GM23338 (cell line): ENCODE results near the gene COL26A1. TPM values are rescaled to one million over a fixed set of nuclear protein-coding genes. Genes with fewer than 3 reads are reported as not detected.

Experiments
- ATAC-seq: fragments of 200-7000 bp; cut with Tn5 transposase; 3 replicates; pipeline ENCODE4 v1.9.1; 2020
- DNase-seq: peaks from one replicate; pipeline ENCODE4 v3.0.0-alpha.2; 2015; ENCODE audit warnings: low spot score
- H2AFZ ChIP-seq: fragments of 200-600 bp; sonication (generic); 2 replicates; pipeline ENCODE4 v1.8.0; 2016; ENCODE audit warnings: antibody characterized with exemption, mild to moderate bottlenecking, moderate library complexity
- H3F3A ChIP-seq: fragments of 200-600 bp; sonication (generic); replicated peaks from 2 replicates; pipeline ENCODE4 v1.8.0; 2017; ENCODE audit warnings: antibody characterized with exemption, mixed run types, low read depth
- H3K27ac ChIP-seq: fragments of 200-600 bp; sonication (generic); 2 replicates; pipeline ENCODE4 v1.6.1; 2016; ENCODE audit warnings: low read depth
- H3K27me3 ChIP-seq: fragments of 200-600 bp; sonication (generic); 2 replicates; pipeline ENCODE4 v1.8.0; 2016; ENCODE audit warnings: mild to moderate bottlenecking, mixed run types, moderate library complexity; ENCODE audit not compliant: insufficient read depth
- H3K36me3 ChIP-seq: fragments of 200-600 bp; sonication (generic); 2 replicates; pipeline ENCODE4 v1.8.0; 2016; ENCODE audit warnings: mild to moderate bottlenecking; ENCODE audit not compliant: insufficient read depth
- H3K4me1 ChIP-seq: fragments of 200-600 bp; sonication (generic); 2 replicates; pipeline ENCODE4 v1.8.0; 2016; ENCODE audit warnings: mild to moderate bottlenecking, moderate library complexity; ENCODE audit not compliant: insufficient read depth
- H3K4me2 ChIP-seq: fragments of 200-600 bp; sonication (generic); 2 replicates; pipeline ENCODE4 v1.7.1; 2017; ENCODE audit warnings: mixed run types
- H3K4me3 ChIP-seq: fragments of 200-600 bp; sonication (generic); 2 replicates; pipeline ENCODE4 v1.6.1; 2016; ENCODE audit warnings: mixed run types
- H3K79me2 ChIP-seq: fragments of 200-600 bp; sonication (generic); replicated peaks from 2 replicates; pipeline ENCODE4 v1.8.0; 2017; ENCODE audit warnings: mild to moderate bottlenecking; ENCODE audit not compliant: insufficient read depth
- H3K9me2 ChIP-seq: fragments of 200-600 bp; sonication (generic); 2 replicates; pipeline ENCODE4 v1.8.0; 2017; ENCODE audit not compliant: insufficient read depth
- H4K20me1 ChIP-seq: fragments of 200-600 bp; sonication (generic); replicated peaks from 2 replicates; pipeline ENCODE4 v1.8.0; 2017; ENCODE audit warnings: mild to moderate bottlenecking; ENCODE audit not compliant: insufficient read depth
- H3K27ac Mint-ChIP-seq: 2 replicates; pipeline ENCODE4 v1.8.0; 2020; ENCODE audit warnings: inconsistent platforms, mild to moderate bottlenecking, moderate library complexity, mixed read lengths
- H3K27me3 Mint-ChIP-seq: 3 replicates; pipeline ENCODE4 v1.8.0; 2022; ENCODE audit warnings: low read depth, mild to moderate bottlenecking, moderate library complexity, mixed read lengths, inconsistent platforms; ENCODE audit not compliant: insufficient read depth, poor library complexity
- H3K36me3 Mint-ChIP-seq: 3 replicates; pipeline ENCODE4 v1.8.0; 2021; ENCODE audit warnings: low read depth, mild to moderate bottlenecking, inconsistent platforms, moderate library complexity, mixed read lengths
- H3K4me1 Mint-ChIP-seq: 3 replicates; pipeline ENCODE4 v1.8.0; 2020; ENCODE audit warnings: mild to moderate bottlenecking, inconsistent platforms, mixed read lengths
- H3K4me3 Mint-ChIP-seq: 3 replicates; pipeline ENCODE4 v1.8.0; 2021; ENCODE audit warnings: moderate library complexity, mild to moderate bottlenecking, inconsistent platforms, mixed read lengths
- H3K9me3 Mint-ChIP-seq: 3 replicates; pipeline ENCODE4 v1.8.0; 2020; ENCODE audit warnings: moderate library complexity, mild to moderate bottlenecking, inconsistent platforms, mixed read lengths
- CREB1 ChIP-seq: fragments of 250-450 bp; sonication (Bioruptor Pico); IDR thresholded peaks from 2 replicates; pipeline ENCODE4 v1.5.0; 2020; ENCODE audit warnings: low read depth, mild to moderate bottlenecking, moderate library complexity
- CTCF ChIP-seq, 2 experiments: fragments of 200-600 bp in 1 of 2; sonication (generic) in 1 of 2; conservative IDR thresholded peaks; 2 replicates each; pipeline versions ENCODE4 v1.5.1 to v1.6.1; 2016 to 2017; ENCODE audit warnings: antibody characterized with exemption in 2 of 2, low read depth in 2 of 2, mild to moderate bottlenecking in 2 of 2, moderate library complexity in 1 of 2
- JUNB ChIP-seq: IDR thresholded peaks from one replicate; pipeline ENCODE4 v1.6.1; 2016; ENCODE audit warnings: antibody characterized with exemption; ENCODE audit not compliant: unreplicated experiment
- NANOG ChIP-seq: IDR thresholded peaks from 2 replicates; pipeline ENCODE4 v1.6.1; 2016; ENCODE audit warnings: antibody characterized with exemption, borderline replicate concordance
- POLR2AphosphoS5 ChIP-seq: IDR thresholded peaks from 2 replicates; pipeline ENCODE4 v1.6.1; 2016; ENCODE audit warnings: antibody characterized with exemption, low read depth
- REST ChIP-seq: IDR thresholded peaks from one replicate; pipeline ENCODE4 v1.6.1; 2018; ENCODE audit warnings: antibody characterized with exemption; ENCODE audit not compliant: unreplicated experiment
- STAT1 ChIP-seq: IDR thresholded peaks from one replicate; pipeline ENCODE4 v1.6.1; 2016; ENCODE audit warnings: antibody characterized with exemption; ENCODE audit not compliant: unreplicated experiment
- ZNF331 ChIP-seq: fragments of 250-450 bp; sonication (Bioruptor Pico); IDR thresholded peaks from 2 replicates; pipeline ENCODE4 v1.5.0; 2020; ENCODE audit warnings: low read depth, mild to moderate bottlenecking, moderate library complexity
- ZNF462 ChIP-seq: fragments of 250-450 bp; sonication (Bioruptor Pico); IDR thresholded peaks from 2 replicates; pipeline ENCODE4 v1.5.0; 2020; ENCODE audit warnings: mild to moderate bottlenecking, moderate library complexity
- polyA plus RNA-seq: library from polyadenylated mRNA; unstranded; fragments of >200 nt; fragmentation: Nextera tagmentation; extraction: Ambion mirVana; gene quantifications from 2 replicates; pipeline ENCODE4 v1.2.1, GENCODE V29; 2016
- total RNA-seq: library from RNA; depleted of rRNA; stranded (reverse); fragments of >200 nt; shearing (Covaris generic); gene quantifications from 2 replicates; pipeline ENCODE4 v1.2.3, GENCODE V29; 2014

The COL26A1 gene
- total and polyA plus RNA-seq, 2 experiments from 2014 or later = 17.8 to 55.0 TPM

- Mint-ChIP-seq H3K27me3 (peaks cover 2% of the 10 kb centered on the region), H3K36me3 (peaks cover 55% of the 10 kb centered on the region), H3K4me1 (peaks cover 26% of the 10 kb centered on the region), H3K4me3 (no peak overlapping the region), H3K9me3 (peaks cover 9% of the 10 kb centered on the region; the same call in 2 of the 3 replicates), H3K27ac (no peak overlapping the region)
- Histone ChIP-seq H3K4me1 (peaks cover 18% of the 10 kb centered on the region; the same call in 1 of the 2 replicates), H3K9me2 (no peaks in the 10 kb centered on the region), H3K36me3 (no peaks in the 10 kb centered on the region), H4K20me1 (peaks cover 3% of the 10 kb centered on the region; the same call in 1 of the 2 replicates), H3K4me3 (no peak overlapping the region), H2AFZ (no peak overlapping the region), H3K27ac (peak overlapping the region; percentile 78; the same call in 1 of the 2 replicates), H3K4me2 (no peak overlapping the region), H3K27me3 (peaks cover under 1% of the 10 kb centered on the region; the same call in 1 of the 2 replicates), H3K79me2 (peaks cover 83% of the 10 kb centered on the region), H3F3A (no peaks in the 10 kb centered on the region)
- TF ChIP-seq JUNB (no peak), STAT1 (no peak), ZNF331 (CRISPR knock-in tag) (no peak)
- DNase-seq = no peak
- no peak for ATAC-seq
Observed at GRCh38 chr7:101367676-101368075, 5.0 kb downstream of the COL26A1 start.

GRCh38 chr7:101368422-101369165 lies 5.9 kb downstream of the COL26A1 start:
- Mint-ChIP-seq H3K9me3 (peaks cover 9% of the 10 kb centered on the region; the same call in 2 of the 3 replicates), H3K36me3 (peaks cover 58% of the 10 kb centered on the region), H3K27ac (no peak overlapping the region), H3K4me1 (peaks cover 29% of the 10 kb centered on the region), H3K4me3 (no peak overlapping the region; the same call in 2 of the 3 replicates), H3K27me3 (peaks cover 2% of the 10 kb centered on the region)
- Histone ChIP-seq H3K4me2 (no peak overlapping the region), H3K4me3 (no peak overlapping the region), H3K27ac (peak overlapping the region; percentile 78; the same call in 1 of the 2 replicates), H2AFZ (no peak overlapping the region), H3K9me2 (no peaks in the 10 kb centered on the region), H3K27me3 (no peaks in the 10 kb centered on the region), H3K36me3 (no peaks in the 10 kb centered on the region), H3K4me1 (peaks cover 18% of the 10 kb centered on the region; the same call in 1 of the 2 replicates), H4K20me1 (peaks cover 7% of the 10 kb centered on the region; the same call in 1 of the 2 replicates), H3K79me2 (peaks cover 83% of the 10 kb centered on the region), H3F3A (no peaks in the 10 kb centered on the region)
- peak; percentile 66 for DNase-seq
- ATAC-seq = no peak
- no peak for TF ChIP-seq CREB1 (CRISPR knock-in tag)
- no peak for TF ChIP-seq CTCF (conservative IDR thresholded peaks at IDR 0.05; ENCODE audit: low read depth in 2 of 2)
- TF ChIP-seq REST = no peak
- no peak for TF ChIP-seq NANOG
- TF ChIP-seq ZNF331 (CRISPR knock-in tag) = no peak
- TF ChIP-seq ZNF462 (CRISPR knock-in tag) = no peak
- TF ChIP-seq POLR2AphosphoS5 = no peak
